K562 (cell line): Measurements from ENCODE around the gene PPP2R1B. TPM values are rescaled to one million over a fixed set of nuclear protein-coding genes. Genes with fewer than 3 reads are reported as not detected.

Experiments
- ATAC-seq: fragments of 200-7000 bp; cut with Tn5 transposase; 3 replicates; pipeline ENCODE4 v1.9.1; 2020; ENCODE audit warnings: moderate library complexity
- BruUV-seq: library from RNA; stranded (reverse); fragments of 400-500 nt; replicated peaks from 2 replicates; lab custom pipeline; 2021; lab: Mats Ljungman, UMichigan
- CTCF ChIA-PET: fragments of 300-600 bp; formaldehyde crosslinking; extraction: SDS; loops from one replicate; lab custom pipeline; 2021; ENCODE audit warnings: low intra/inter-chr PET ratio; lab: Yijun Ruan, JAX
- POLR2A ChIA-PET: fragments of 300-600, 350-650 bp; sonication (Branson Sonifier 250); formaldehyde crosslinking; extraction: SDS; loops from one replicate; lab custom pipeline; 2021; ENCODE audit warnings: antibody characterized with exemption, inconsistent platforms; lab: Yijun Ruan, JAX
- DNase-seq, 4 experiments: peaks; one replicate each; pipeline versions ENCODE4 v3.0.0 to v3.0.0-alpha.2; 2011 to 2018; ENCODE audit warnings: low spot score in 3 of 4, mixed read lengths in 3 of 4; ENCODE audit errors: extremely low read depth in 1 of 4
- FAIRE-seq: peaks from 2 replicates; lab custom pipeline; 2011; peaks lifted over from hg19 to GRCh38; lab: Jason Lieb, UNC
- H2AFZ ChIP-seq: 2 replicates; pipeline ENCODE4 v1.6.0; 2011; ENCODE audit warnings: low read depth, low read length, control low read depth, inconsistent platforms
- H3K27ac ChIP-seq: fragments of 200-600 bp; 3 replicates; pipeline ENCODE4 v1.8.0; 2011; ENCODE audit warnings: low read depth, mild to moderate bottlenecking, control low read depth, inconsistent platforms, low read length, moderate library complexity, mixed read lengths; ENCODE audit errors: extremely low read depth
- H3K27me3 ChIP-seq, 2 experiments: fragments of 300-600 bp in 1 of 2; 2 replicates in 1 of 2; 3 replicates in 1 of 2; pipeline versions ENCODE4 v1.6.0 to v1.8.0; 2011; ENCODE audit warnings: inconsistent platforms in 2 of 2, low read length in 2 of 2, mild to moderate bottlenecking in 1 of 2, mixed read lengths in 1 of 2, moderate library complexity in 1 of 2; ENCODE audit not compliant: control insufficient read depth in 2 of 2, insufficient read depth in 2 of 2
- H3K36me3 ChIP-seq: fragments of 300-600 bp; 3 replicates; pipeline ENCODE4 v1.8.0; 2011; ENCODE audit warnings: mild to moderate bottlenecking, low read length, inconsistent platforms; ENCODE audit not compliant: control insufficient read depth, insufficient read depth
- H3K4me1 ChIP-seq, 2 experiments: fragments of 200-600 bp in 1 of 2; replicated peaks in 1 of 2; 2 replicates in 1 of 2; 3 replicates in 1 of 2; pipeline versions ENCODE4 v1.5.1 to v1.8.0; 2011; ENCODE audit warnings: inconsistent platforms in 2 of 2, low read length in 2 of 2, mild to moderate bottlenecking in 1 of 2, mixed read lengths in 1 of 2, moderate library complexity in 1 of 2; ENCODE audit not compliant: control insufficient read depth in 2 of 2, insufficient read depth in 2 of 2
- H3K4me2 ChIP-seq: 2 replicates; pipeline ENCODE4 v1.6.1; 2011; ENCODE audit warnings: low read length, control low read depth, inconsistent platforms, mixed read lengths; ENCODE audit not compliant: insufficient read depth
- H3K4me3 ChIP-seq: fragments of 200-600 bp; sonication (generic), shearing (Covaris generic); 2 replicates; pipeline ENCODE4 v1.5.1; 2016; ENCODE audit warnings: control low read depth, inconsistent platforms
- H3K79me2 ChIP-seq: fragments of 200-600 bp; 3 replicates; pipeline ENCODE4 v1.8.0; 2011; ENCODE audit warnings: low read length, inconsistent platforms; ENCODE audit not compliant: control insufficient read depth, insufficient read depth
- H3K9ac ChIP-seq, 2 experiments: 2 replicates each; pipeline versions ENCODE4 v1.6.0 to v1.6.1; 2011; ENCODE audit warnings: low read depth in 2 of 2, low read length in 2 of 2, control low read depth in 1 of 2, inconsistent platforms in 1 of 2, mild to moderate bottlenecking in 1 of 2, mixed read lengths in 1 of 2; ENCODE audit not compliant: insufficient read depth in 1 of 2
- H3K9me1 ChIP-seq: one replicate; pipeline ENCODE4 v1.6.0; 2011; ENCODE audit warnings: inconsistent platforms, mild to moderate bottlenecking, low read length, moderate library complexity; ENCODE audit not compliant: control insufficient read depth, insufficient read depth
- H3K9me3 ChIP-seq: replicated peaks from 2 replicates; pipeline ENCODE4 v1.5.1; 2011; ENCODE audit warnings: low read depth, low read length, inconsistent platforms; ENCODE audit not compliant: control insufficient read depth, insufficient read depth
- H4K20me1 ChIP-seq: replicated peaks from 2 replicates; pipeline ENCODE4 v1.6.1; 2011; ENCODE audit warnings: low read length, inconsistent platforms, mixed read lengths; ENCODE audit not compliant: control insufficient read depth, insufficient read depth
- DIDO1 ChIP-seq: fragments of 450-650 bp; IDR thresholded peaks from 2 replicates; pipeline ENCODE4 v1.6.1; 2016; ENCODE audit warnings: low read depth, missing biosample characterization, missing genetic modification characterization
- EZH2 ChIP-seq: IDR thresholded peaks from 2 replicates; pipeline ENCODE4 v1.6.1; 2012; ENCODE audit warnings: low read depth, mild to moderate bottlenecking, inconsistent platforms, low read length, borderline replicate concordance
- HCFC1 ChIP-seq: IDR thresholded peaks from 2 replicates; pipeline ENCODE4 v1.6.1; 2012; ENCODE audit warnings: low read depth, low read length, improper control_type of control experiment
- HEY1 ChIP-seq: fragments of 250-450 bp; sonication (Bioruptor Pico); IDR thresholded peaks from 2 replicates; pipeline ENCODE4 v1.5.0; 2020; ENCODE audit warnings: mild to moderate bottlenecking, moderate library complexity, borderline replicate concordance
- HMBOX1 ChIP-seq: sonication (generic); IDR thresholded peaks from 2 replicates; pipeline ENCODE4 v1.6.1; 2016
- KHSRP ChIP-seq: fragments of 450-650 bp; IDR thresholded peaks from 2 replicates; pipeline ENCODE4 v1.6.1; 2017
- MAFG ChIP-seq: fragments of 450-650 bp; conservative IDR thresholded peaks from 2 replicates; pipeline ENCODE4 v1.6.1; 2016; ENCODE audit warnings: missing genetic modification characterization, missing compliant biosample characterization
- MTA2 ChIP-seq: fragments of 450-650 bp; IDR thresholded peaks from 2 replicates; pipeline ENCODE4 v1.6.1; 2016; ENCODE audit warnings: low read depth
- POLR2AphosphoS2 ChIP-seq: IDR thresholded peaks from 2 replicates; pipeline ENCODE4 v1.6.1; 2012; ENCODE audit warnings: low read length, improper control_type of control experiment
- RBM17 ChIP-seq: fragments of 200-400 bp; formaldehyde crosslinking; IDR thresholded peaks from 2 replicates; pipeline ENCODE4 v1.6.1; 2017; ENCODE audit warnings: low read depth, mild to moderate bottlenecking, low read length, borderline replicate concordance
- SRSF9 ChIP-seq: fragments of 200-400 bp; formaldehyde crosslinking; IDR thresholded peaks from 2 replicates; pipeline ENCODE4 v1.6.1; 2017; ENCODE audit warnings: low read depth, low read length, borderline replicate concordance
- STAT5A ChIP-seq: IDR thresholded peaks from 2 replicates; pipeline ENCODE4 v1.6.1; 2012; ENCODE audit warnings: low read length, inconsistent platforms, borderline replicate concordance
- ZC3H11A ChIP-seq: IDR thresholded peaks from 2 replicates; pipeline ENCODE4 v1.6.1; 2012; ENCODE audit warnings: low read depth, low read length, improper control_type of control experiment
- ZNF436 ChIP-seq: fragments of 250-450, 450-650 bp; sonication (Bioruptor Pico); formaldehyde crosslinking; IDR thresholded peaks from 2 replicates; pipeline ENCODE4 v1.7.0; 2020; ENCODE audit warnings: mild to moderate bottlenecking
- ZNF583 ChIP-seq: fragments of 250-450 bp; sonication (Bioruptor Pico); IDR thresholded peaks from 2 replicates; pipeline ENCODE4 v1.4.0; 2020
- ZNF707 ChIP-seq: fragments of 250-450 bp; sonication (Bioruptor Pico); conservative IDR thresholded peaks from 2 replicates; pipeline ENCODE4 v1.8.0; 2022; ENCODE audit warnings: inconsistent platforms, mild to moderate bottlenecking, moderate library complexity
- WGBS: fragments of 100-300 bp; shearing (Covaris generic); methylation state at CpG from one replicate; pipeline ENCODE4 v1.1.6; 2016; ENCODE audit warnings: low coverage, mixed read lengths; ENCODE audit not compliant: insufficient coverage; ENCODE audit errors: missing lambda C conversion rate; 5-methylcytosine and 5-hydroxymethylcytosine counted together
- in situ Hi-C: fragments of 300-500 bp; cut with MboI; formaldehyde crosslinking; loops from 4 replicates; pipeline ENCODE4 v1.15.0; 2018; ENCODE audit warnings: inconsistent platforms, mixed read lengths
- intact Hi-C: fragments of 100-400 bp; cut with micrococcal nuclease; formaldehyde crosslinking; loops from 2 replicates; pipeline ENCODE4 v1.14.2; 2022
- polyA plus RNA-seq, 8 experiments: library from polyadenylated mRNA; depleted of rRNA in 4 of 8; stranded (reverse) in 5 of 8; unstranded in 3 of 8; fragments of >200 nt; fragmentation: Nextera tagmentation in 2 of 8; fragmentation: Illumina TruSeq in 1 of 8; extraction: Ambion mirVana in 2 of 8; extraction: Trizol in 1 of 8; gene quantifications; 2 replicates each; pipeline versions ENCODE4 v1.2.1 to v1.2.3, GENCODE V29; 2011 to 2014; ENCODE audit warnings: inconsistent platforms in 1 of 8, missing spikeins in 1 of 8
- total RNA-seq, 7 experiments: library from RNA; depleted of rRNA in 6 of 7; stranded (reverse); fragments of >200 nt in 6 of 7; fragmentation: Illumina TruSeq in 2 of 7; extraction: Trizol in 2 of 7; gene quantifications; 2 replicates each; pipeline versions ENCODE4 v1.2.1 to v1.2.3, GENCODE V29; 2011 to 2021; ENCODE audit warnings: low replicate concordance in 1 of 7
- TF ChIP-seq, protein P1 (sequence below): fragments of 450-650 bp; IDR thresholded peaks from 2 replicates; pipeline ENCODE4 v1.6.1; 2016; ENCODE audit warnings: missing biosample characterization, missing genetic modification characterization
- TF ChIP-seq, protein P2 (sequence below): sonication (generic); formaldehyde crosslinking; IDR thresholded peaks from 2 replicates; pipeline ENCODE4 v1.8.1; 2023; ENCODE audit warnings: mild to moderate bottlenecking, missing genetic modification reagents
- TF ChIP-seq, protein P3 (sequence below): IDR thresholded peaks from 2 replicates; pipeline ENCODE4 v1.6.1; 2014; ENCODE audit warnings: antibody characterized with exemption

The PPP2R1B gene
- total and polyA plus RNA-seq, 9 of the 15 experiments (the other 6 are each of a cell fraction or from before 2014, with no cell fraction given), result 24.6 to 68.5 (median 39.8) TPM

DNA sequence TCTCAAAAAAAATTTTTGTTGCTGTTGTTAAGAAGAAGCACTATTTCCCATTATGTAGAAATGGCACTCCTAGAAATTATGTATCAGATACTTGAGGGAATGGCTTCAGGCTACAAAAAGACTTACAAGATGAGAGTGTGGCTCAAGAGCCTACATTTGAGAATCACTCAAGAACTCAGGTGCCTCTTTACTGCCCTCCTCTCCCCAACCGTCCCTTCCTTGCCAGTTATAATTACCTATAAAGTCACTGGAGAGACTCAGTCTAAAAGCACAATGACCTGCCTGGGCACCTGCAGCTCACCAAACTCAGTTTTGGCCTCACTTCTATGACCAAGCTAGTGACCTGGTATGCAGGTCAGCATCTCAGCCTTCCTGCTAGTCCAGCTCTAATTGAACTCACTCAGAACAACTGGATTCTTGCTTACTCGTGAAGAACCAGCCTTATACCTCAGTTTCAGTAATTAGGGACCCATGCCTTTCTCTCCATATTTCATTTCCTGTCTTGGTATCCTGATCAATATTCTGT is 41.9 kb upstream of the PPP2R1B start (continued):
- TF ChIP-seq HEY1 (CRISPR knock-in tag) (no peak), HMBOX1 (no peak), MTA2 (no peak), STAT5A (no peak), POLR2AphosphoS2 (no peak)
- TF ChIP-seq, protein P1, sequence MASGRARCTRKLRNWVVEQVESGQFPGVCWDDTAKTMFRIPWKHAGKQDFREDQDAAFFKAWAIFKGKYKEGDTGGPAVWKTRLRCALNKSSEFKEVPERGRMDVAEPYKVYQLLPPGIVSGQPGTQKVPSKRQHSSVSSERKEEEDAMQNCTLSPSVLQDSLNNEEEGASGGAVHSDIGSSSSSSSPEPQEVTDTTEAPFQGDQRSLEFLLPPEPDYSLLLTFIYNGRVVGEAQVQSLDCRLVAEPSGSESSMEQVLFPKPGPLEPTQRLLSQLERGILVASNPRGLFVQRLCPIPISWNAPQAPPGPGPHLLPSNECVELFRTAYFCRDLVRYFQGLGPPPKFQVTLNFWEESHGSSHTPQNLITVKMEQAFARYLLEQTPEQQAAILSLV, result no peak
- TF ChIP-seq, protein P2, sequence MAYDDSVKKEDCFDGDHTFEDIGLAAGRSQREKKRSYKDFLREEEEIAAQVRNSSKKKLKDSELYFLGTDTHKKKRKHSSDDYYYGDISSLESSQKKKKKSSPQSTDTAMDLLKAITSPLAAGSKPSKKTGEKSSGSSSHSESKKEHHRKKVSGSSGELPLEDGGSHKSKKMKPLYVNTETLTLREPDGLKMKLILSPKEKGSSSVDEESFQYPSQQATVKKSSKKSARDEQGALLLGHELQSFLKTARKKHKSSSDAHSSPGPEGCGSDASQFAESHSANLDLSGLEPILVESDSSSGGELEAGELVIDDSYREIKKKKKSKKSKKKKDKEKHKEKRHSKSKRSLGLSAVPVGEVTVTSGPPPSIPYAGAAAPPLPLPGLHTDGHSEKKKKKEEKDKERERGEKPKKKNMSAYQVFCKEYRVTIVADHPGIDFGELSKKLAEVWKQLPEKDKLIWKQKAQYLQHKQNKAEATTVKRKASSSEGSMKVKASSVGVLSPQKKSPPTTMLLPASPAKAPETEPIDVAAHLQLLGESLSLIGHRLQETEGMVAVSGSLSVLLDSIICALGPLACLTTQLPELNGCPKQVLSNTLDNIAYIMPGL (CRISPR knock-in tag), result no peak

GRCh38 chr11:111807076-111807475 is 40.9 kb upstream of the PPP2R1B start:
- 100% methylated on average over 1 of the region's 1 CpG for WGBS
- no peak overlapping the region for H3K4me2 ChIP-seq
- no peaks in the 10 kb centered on the region for H3K4me1 ChIP-seq
- intact Hi-C loops (no loop called here), in situ Hi-C loops (no loop called here)
- peaks cover 20% of the 10 kb centered on the region; the same call in 2 of the 3 replicates for H3K36me3 ChIP-seq
- CTCF ChIA-PET, result no interaction called here
- no peaks in the 10 kb centered on the region for H3K79me2 ChIP-seq
- FAIRE-seq (no peak), ATAC-seq (no peak), DNase-seq (no peak)
- H3K9ac ChIP-seq, result no peak overlapping the region
- no peak overlapping the region for H3K27ac ChIP-seq
- H3K9me1 ChIP-seq, result no peaks in the 10 kb centered on the region
- no peaks in the 10 kb centered on the region for H4K20me1 ChIP-seq
- POLR2A ChIA-PET, result interaction anchor here (0.7 kb wide), 1 partner anchor 20 kb away, joined by 3 read pairs; no protein-coding TSS in a partner anchor
- H3K4me3 ChIP-seq, result no peak overlapping the region
- H3K27me3 ChIP-seq, result no peaks in the 10 kb centered on the region
- BruUV-seq, result no TSS peak
- H2AFZ ChIP-seq, result no peak overlapping the region
- no peaks in the 10 kb centered on the region for H3K9me3 ChIP-seq
- TF ChIP-seq HCFC1, result no peak
- no peak for TF ChIP-seq ZNF436 (CRISPR knock-in tag)
- TF ChIP-seq, protein P3, sequence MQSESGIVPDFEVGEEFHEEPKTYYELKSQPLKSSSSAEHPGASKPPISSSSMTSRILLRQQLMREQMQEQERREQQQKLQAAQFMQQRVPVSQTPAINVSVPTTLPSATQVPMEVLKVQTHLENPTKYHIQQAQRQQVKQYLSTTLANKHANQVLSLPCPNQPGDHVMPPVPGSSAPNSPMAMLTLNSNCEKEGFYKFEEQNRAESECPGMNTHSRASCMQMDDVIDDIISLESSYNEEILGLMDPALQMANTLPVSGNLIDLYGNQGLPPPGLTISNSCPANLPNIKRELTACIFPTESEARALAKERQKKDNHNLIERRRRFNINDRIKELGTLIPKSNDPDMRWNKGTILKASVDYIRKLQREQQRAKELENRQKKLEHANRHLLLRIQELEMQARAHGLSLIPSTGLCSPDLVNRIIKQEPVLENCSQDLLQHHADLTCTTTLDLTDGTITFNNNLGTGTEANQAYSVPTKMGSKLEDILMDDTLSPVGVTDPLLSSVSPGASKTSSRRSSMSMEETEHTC, result no peak
- no peak for TF ChIP-seq KHSRP
- no peak for TF ChIP-seq ZNF707 (CRISPR knock-in tag)
- TF ChIP-seq DIDO1 (tag), result no peak
- no peak for TF ChIP-seq RBM17
- TF ChIP-seq SRSF9, result no peak
- no peak for TF ChIP-seq ZNF583
- no peak for TF ChIP-seq EZH2
- TF ChIP-seq MAFG (tag), result no peak
- no peak for TF ChIP-seq ZC3H11A
